ENCODE measurements around the gene FAM83C.

The FAM83C gene

GRCh38 chr20:35291654-35292503, at the start of gene FAM83C:
FAM83C (minus strand) TSS chr20:35292425; CDS start chr20:35292304, 121 bp downstream.
- ATAC-seq (ENCODE audit: low read depth) (no peak), DNase-seq (ENCODE audit: low spot score in 2 of 2) (no peak)
- Mint-ChIP-seq H3K27me3 (peaks cover 23% of the 10 kb centered on the region), H3K36me3 (no peaks in the 10 kb centered on the region), H3K9me3 (no peaks in the 10 kb centered on the region), H3K4me3 (no peak within 1 kb of the TSS), H3K4me1 (no peaks in the 10 kb centered on the region), H3K27ac (no peak within 1 kb of the TSS)

DNA sequence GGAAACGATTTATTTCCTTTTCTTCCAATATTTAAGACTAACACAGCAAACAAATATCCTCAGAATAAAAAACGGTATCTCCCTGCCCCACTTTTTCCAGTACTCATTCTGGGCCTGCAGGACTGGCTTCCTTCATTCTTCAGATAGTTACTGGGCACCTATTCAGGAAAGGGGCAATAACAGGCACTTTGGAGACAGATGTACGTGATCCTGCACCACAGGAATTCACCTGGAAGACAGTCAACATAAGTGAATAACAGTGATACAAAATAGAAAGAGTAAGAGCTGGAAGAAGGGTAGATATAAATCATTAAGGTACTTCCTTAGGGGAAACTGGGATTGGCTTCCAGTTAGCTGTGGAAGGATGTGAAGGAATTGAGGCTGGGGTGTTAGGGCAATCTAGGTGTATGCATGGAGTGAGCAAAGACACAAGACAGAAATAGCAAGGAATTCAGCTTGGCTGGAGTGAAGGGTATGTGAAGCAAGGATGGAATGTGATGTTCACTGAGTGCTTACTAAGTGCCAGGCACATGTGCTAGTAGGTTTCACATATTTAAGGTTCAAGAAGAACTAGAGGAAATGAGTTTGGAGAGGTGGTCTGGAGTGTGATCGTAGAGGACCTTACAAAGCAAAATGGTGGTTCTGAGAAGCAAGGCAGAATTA, 49.3 kb upstream of the FAM83C start:
- H3K27me3 Mint-ChIP-seq: no peaks in the 10 kb centered on the region
- ATAC-seq (ENCODE audit: low read depth) (no peak), DNase-seq (ENCODE audit: low spot score in 2 of 2) (no peak)
- H3K36me3 Mint-ChIP-seq: peaks cover 23% of the 10 kb centered on the region
- no peaks in the 10 kb centered on the region for H3K4me1 Mint-ChIP-seq
- no peak overlapping the region for H3K4me3 Mint-ChIP-seq
- H3K27ac Mint-ChIP-seq: no peak overlapping the region
- H3K9me3 Mint-ChIP-seq: no peaks in the 10 kb centered on the region

- H3K9me3 Mint-ChIP-seq: no peaks in the 10 kb centered on the region
- DNase-seq (ENCODE audit: low spot score in 2 of 2) (no peak), ATAC-seq (ENCODE audit: low read depth) (no peak)
- no peaks in the 10 kb centered on the region for H3K4me1 Mint-ChIP-seq
- H3K27ac Mint-ChIP-seq: no peak overlapping the region
- no peak overlapping the region for H3K4me3 Mint-ChIP-seq
- H3K36me3 Mint-ChIP-seq: peaks cover 17% of the 10 kb centered on the region
- no peaks in the 10 kb centered on the region for H3K27me3 Mint-ChIP-seq
Measured at GRCh38 chr20:35340436-35340835, 48.2 kb upstream of the FAM83C start.

GRCh38 chr20:35339636-35340035, 47.4 kb upstream of the FAM83C start:
- Mint-ChIP-seq H3K9me3 (no peaks in the 10 kb centered on the region), H3K27me3 (no peaks in the 10 kb centered on the region), H3K4me3 (no peak overlapping the region), H3K27ac (no peak overlapping the region), H3K36me3 (peaks cover 15% of the 10 kb centered on the region), H3K4me1 (no peaks in the 10 kb centered on the region)
- DNase-seq (ENCODE audit: low spot score in 2 of 2): no peak
- ATAC-seq (ENCODE audit: low read depth): no peak

GRCh38 chr20:35339007-35339406, 46.8 kb upstream of the FAM83C start:
- Mint-ChIP-seq H3K36me3 (peaks cover 12% of the 10 kb centered on the region), H3K9me3 (no peaks in the 10 kb centered on the region), H3K27me3 (no peaks in the 10 kb centered on the region), H3K27ac (no peak overlapping the region), H3K4me1 (no peaks in the 10 kb centered on the region), H3K4me3 (no peak overlapping the region)
- ATAC-seq (ENCODE audit: low read depth) (no peak), DNase-seq (ENCODE audit: low spot score in 2 of 2) (no peak)

- Mint-ChIP-seq H3K4me3 (no peak overlapping the region), H3K27me3 (no peaks in the 10 kb centered on the region), H3K9me3 (no peaks in the 10 kb centered on the region), H3K4me1 (no peaks in the 10 kb centered on the region), H3K27ac (no peak overlapping the region), H3K36me3 (peaks cover 8% of the 10 kb centered on the region)
- no peak for ATAC-seq (ENCODE audit: low read depth)
- DNase-seq (ENCODE audit: low spot score in 2 of 2): no peak
Measured at GRCh38 chr20:35334311-35335101, 42.3 kb upstream of the FAM83C start.

DNA sequence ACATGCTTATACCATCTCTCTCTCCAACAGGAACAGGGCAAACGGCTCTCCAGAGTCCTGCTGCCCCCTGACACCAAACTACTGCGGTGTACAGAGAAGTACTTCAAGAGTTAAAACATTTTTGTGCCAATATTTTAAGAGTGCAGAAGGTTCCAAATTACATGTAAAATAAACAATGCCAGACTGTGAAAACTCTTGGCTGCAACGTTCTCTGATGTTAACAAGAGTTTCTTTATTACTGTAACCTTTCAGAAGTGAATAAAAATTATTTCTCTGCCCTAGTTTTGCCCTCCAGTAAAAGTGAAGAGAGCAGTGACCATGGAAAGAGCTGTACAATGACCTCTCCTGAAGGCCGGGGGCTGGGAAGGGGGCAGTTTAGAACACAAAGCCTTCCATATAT, 41.4 kb upstream of the FAM83C start:
- DNase-seq (ENCODE audit: low spot score in 2 of 2): no peak
- H3K4me1 Mint-ChIP-seq: no peaks in the 10 kb centered on the region
- H3K27me3 Mint-ChIP-seq: no peaks in the 10 kb centered on the region
- peaks cover 3% of the 10 kb centered on the region for H3K36me3 Mint-ChIP-seq
- H3K4me3 Mint-ChIP-seq: no peak overlapping the region
- no peak for ATAC-seq (ENCODE audit: low read depth)
- no peaks in the 10 kb centered on the region for H3K9me3 Mint-ChIP-seq
- H3K27ac Mint-ChIP-seq: no peak overlapping the region

DNA sequence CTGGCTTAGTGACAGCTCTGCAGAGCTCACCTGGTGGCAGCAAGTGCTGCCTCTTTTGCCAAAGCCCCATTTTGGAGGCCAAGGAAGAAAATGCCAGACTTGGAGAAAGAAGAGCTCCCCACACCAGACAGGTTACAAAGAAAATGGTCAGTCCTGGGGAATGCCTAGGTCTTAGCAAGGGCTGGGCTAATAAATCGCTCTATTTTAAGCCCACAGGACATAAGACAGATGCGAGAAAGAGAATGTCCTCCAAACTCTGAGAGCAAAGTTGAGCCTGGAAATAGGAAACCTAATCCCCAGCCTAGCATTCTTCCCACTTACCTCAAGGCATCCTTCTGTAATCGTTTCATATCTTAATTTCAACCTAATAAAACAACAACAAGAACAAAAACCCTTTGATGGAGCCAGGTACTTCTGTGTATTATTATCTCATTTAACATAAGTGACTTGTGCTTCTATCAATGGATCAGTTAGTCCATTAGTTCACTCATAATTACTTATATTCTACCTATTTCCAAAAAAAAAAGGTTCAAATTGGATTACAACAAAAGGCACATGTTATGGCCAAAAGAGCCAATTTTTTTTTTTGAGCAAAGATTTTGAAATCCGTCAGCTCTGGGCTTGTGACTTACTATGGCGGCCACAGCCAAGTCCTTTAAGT, 40.4 kb upstream of the FAM83C start:
- DNase-seq (ENCODE audit: low spot score in 2 of 2) (no peak), ATAC-seq (ENCODE audit: low read depth) (no peak)
- Mint-ChIP-seq H3K36me3 (peaks cover 3% of the 10 kb centered on the region), H3K9me3 (no peaks in the 10 kb centered on the region), H3K4me1 (no peaks in the 10 kb centered on the region), H3K27ac (no peak overlapping the region), H3K27me3 (no peaks in the 10 kb centered on the region), H3K4me3 (no peak overlapping the region)

- Mint-ChIP-seq H3K27ac (no peak overlapping the region), H3K4me3 (no peak overlapping the region), H3K9me3 (no peaks in the 10 kb centered on the region), H3K36me3 (peaks cover 11% of the 10 kb centered on the region), H3K27me3 (no peaks in the 10 kb centered on the region), H3K4me1 (peaks cover 6% of the 10 kb centered on the region)
- ATAC-seq (ENCODE audit: low read depth): peak; percentile 66
- DNase-seq (ENCODE audit: low spot score in 2 of 2): no peak
Measured at GRCh38 chr20:35329435-35330139, 37.4 kb upstream of the FAM83C start.

GRCh38 chr20:35328689-35329088, 36.5 kb upstream of the FAM83C start:
- Mint-ChIP-seq H3K36me3 (peaks cover 11% of the 10 kb centered on the region), H3K4me3 (no peak overlapping the region)

DNA sequence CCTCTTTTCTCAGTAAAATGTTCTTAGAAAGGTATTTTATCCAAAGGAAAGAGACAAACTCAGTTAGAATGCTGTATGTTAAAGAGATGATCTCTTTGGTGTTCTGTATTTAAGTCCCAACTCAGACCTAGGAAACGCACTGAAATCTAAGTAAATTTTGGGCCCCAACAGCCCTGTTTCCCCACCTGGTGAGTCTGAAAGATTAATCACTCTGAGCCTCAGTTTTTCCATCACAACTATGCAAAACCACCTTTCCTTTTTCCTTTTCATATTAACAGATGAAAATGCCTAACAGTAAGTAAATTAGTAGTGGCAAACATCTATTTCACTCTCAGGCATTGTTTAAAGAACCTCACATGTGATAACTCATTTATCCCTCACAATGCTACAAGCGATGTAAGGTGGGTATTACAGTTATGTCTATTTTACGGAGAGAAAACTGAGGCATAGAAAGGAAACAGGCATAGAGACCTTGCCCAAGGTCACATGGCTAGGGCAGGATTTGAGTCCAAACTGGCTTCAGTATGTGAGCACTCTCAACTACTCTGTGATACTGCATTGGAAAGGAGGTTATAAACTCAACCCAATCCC, 36.0 kb upstream of the FAM83C start:
- Mint-ChIP-seq H3K4me3 (no peak overlapping the region), H3K4me1 (peaks cover 6% of the 10 kb centered on the region), H3K9me3 (no peaks in the 10 kb centered on the region), H3K27ac (peak overlapping the region; percentile 38), H3K27me3 (no peaks in the 10 kb centered on the region), H3K36me3 (peaks cover 11% of the 10 kb centered on the region)
- ATAC-seq (ENCODE audit: low read depth) (no peak), DNase-seq (ENCODE audit: low spot score in 2 of 2) (no peak)

More at GRCh38 chr20:35328689-35329088, 36.5 kb upstream of the FAM83C start:
- peaks cover 6% of the 10 kb centered on the region for H3K4me1 Mint-ChIP-seq
- DNase-seq (ENCODE audit: low spot score in 2 of 2) (no peak), ATAC-seq (ENCODE audit: low read depth) (no peak)
- H3K27me3 Mint-ChIP-seq: no peaks in the 10 kb centered on the region
- H3K9me3 Mint-ChIP-seq: no peaks in the 10 kb centered on the region
- H3K27ac Mint-ChIP-seq: no peak overlapping the region

DNA sequence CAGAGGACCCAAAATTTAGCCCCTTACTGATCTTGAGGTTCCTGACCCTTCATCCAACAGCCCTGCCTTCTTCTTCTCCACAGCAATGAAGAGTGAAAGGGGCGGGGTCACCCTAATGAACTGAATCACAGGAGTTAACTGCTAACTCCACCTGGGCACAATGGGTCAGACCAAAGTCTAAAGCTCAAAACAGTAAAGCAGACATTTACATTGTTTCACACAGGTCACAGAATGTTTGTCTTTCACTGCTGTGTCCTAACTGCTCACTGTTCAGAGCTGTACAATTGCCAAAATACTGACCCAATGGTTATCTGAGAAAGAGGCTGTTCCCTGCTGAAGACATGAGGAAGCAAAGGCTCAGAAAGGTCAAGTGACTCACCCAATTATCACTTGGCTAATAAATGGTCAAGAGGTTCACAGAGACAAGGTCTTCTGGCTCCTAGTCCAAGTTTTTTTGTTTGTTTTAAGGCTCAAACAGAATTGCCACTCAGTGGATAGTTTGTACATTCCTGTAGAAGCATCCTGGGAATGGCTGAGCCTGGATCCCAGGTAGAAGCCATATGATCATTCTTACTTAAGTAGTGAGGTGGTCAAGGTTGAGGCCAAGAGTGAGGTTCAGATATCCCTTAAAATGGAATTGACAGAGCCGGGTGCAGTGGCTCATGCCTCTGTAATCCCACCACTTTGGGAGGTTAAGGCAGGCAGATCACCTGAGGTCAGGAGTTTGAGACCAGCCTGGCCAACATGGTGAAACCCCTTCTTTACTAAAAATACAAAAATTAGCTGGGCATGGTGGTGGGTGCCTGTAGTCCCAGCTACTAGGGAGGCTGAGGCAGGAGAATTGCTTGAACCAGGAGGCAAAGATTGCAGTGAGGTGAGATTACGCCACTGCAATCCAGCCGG, 35.1 kb upstream of the FAM83C start:
- Mint-ChIP-seq H3K27me3 (no peaks in the 10 kb centered on the region), H3K4me3 (no peak overlapping the region), H3K27ac (no peak overlapping the region), H3K4me1 (peaks cover 6% of the 10 kb centered on the region), H3K9me3 (no peaks in the 10 kb centered on the region), H3K36me3 (peaks cover 11% of the 10 kb centered on the region)
- no peak for DNase-seq (ENCODE audit: low spot score in 2 of 2)
- ATAC-seq (ENCODE audit: low read depth): no peak
